NCI-H146 treated with DMSO at 0.1 percent for 48 hours (cell line): ENCODE data around the gene SPANXN5.
"Not testable (repeated sequence)": the region's sequence is repeated elsewhere in the genome, so short reads cannot be mapped to it uniquely, and the experiment has no call there.

Source experiments
- DNase-seq: peaks from one replicate; lab custom pipeline; 2025; ENCODE audit not compliant: unreplicated experiment; lab: John Stamatoyannopoulos, UW

Gene SPANXN5, protein sequence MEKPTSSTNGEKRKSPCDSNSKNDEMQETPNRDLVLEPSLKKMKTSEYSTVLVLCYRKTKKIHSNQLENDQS

DNA sequence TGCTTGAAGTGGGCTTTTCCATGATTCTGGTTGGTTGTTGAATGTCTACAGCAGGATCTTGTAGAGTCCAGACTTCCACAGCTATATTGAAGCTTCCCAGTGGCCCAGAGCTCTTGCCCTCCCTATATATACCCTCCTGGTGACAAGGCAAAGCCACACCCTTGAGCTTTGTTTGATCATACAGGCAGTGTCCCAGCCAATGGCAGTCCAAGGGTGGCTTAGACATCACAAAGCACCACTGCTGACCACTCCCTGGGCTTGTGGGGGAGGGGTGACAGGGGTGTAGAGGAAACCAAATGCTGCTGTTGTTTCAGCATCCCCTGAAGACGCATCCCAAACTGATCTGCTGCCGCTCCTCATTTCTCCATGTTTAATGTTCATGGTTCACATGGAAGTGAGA is at the start of gene SPANXN5:
SPANXN5 (minus strand) TSS at position 101 of the 400 bp plus-strand sequence; CDS start at position 22, 79 bp downstream.
- DNase-seq: not testable (repeated sequence)

DNA sequence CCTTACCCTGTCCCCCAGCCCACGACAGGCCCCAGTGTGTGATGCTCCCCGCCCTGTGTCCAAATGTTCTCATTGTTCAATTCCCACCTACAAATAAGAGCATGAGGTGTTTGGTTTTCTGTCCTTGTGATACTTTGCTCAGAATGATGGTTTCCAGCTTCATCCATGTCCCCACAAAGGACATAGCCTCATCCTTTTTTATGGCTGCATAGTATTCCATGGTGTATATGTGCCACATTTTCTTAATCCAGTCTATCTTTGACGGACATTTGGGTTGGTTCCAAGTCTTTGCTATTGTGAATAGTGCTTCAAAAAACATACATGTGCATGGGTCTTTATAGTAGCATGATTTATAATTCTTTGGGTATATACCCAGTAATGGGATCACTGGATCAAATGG is 46.4 kb upstream of the SPANXN5 start:
- DNase-seq: not testable (repeated sequence)

DNA sequence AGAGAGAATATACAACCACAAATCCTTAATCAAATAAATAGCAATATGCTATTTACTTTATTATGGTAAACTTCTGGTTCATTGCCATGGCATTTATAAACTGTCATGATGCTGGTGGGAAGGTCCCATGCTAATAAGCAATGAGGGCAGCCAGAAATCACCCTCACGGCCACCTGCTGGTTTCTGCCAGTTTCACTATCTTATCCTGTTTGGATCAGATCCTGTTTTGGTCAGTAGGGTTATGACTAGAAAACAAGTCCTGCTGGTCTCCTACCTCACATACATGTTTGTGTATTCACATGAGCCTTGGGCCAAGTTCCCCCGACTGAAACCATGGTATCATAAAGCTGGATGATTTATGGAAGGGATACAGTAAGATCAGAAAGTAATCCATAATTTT is 41.9 kb upstream of the SPANXN5 start:
- DNase-seq: no peak

DNA sequence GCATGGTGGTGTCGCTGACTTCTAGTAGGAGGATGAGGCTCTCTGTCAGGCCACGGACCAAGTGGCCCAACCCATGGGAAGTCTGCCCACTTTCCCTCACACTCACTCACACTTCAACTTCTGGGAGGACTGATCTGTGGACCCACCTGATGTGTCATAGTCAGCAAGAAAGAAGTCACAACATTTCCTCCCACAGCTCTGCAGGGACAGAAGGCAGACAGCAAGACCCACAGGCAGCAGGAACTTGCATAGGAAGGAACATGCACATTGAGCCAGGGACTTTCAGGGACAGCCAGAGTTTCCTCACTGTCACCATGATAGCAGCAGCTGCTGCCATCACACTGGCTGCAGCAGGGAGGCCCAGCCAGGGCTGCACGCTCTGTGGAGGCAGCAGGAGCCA is 33.3 kb upstream of the SPANXN5 start:
- no peak for DNase-seq

DNA sequence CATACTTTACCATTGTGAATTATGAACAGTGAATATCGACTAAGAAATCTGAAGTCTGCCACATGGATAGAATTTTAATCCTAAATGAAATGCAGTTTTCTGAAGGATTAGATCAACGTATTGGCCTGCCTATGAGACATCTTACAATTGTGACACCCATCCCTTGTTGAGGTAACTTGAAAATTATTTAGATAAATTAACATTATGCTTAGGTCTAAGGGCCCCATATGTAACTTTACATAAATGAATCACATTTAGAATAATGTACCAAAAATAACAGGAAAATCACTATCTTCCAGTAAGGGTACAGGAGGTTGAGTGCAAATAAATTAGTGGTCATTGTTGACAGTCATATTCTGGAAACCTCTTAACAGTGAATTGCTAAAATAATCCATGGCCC is 27.4 kb upstream of the SPANXN5 start:
- DNase-seq: no peak

DNA sequence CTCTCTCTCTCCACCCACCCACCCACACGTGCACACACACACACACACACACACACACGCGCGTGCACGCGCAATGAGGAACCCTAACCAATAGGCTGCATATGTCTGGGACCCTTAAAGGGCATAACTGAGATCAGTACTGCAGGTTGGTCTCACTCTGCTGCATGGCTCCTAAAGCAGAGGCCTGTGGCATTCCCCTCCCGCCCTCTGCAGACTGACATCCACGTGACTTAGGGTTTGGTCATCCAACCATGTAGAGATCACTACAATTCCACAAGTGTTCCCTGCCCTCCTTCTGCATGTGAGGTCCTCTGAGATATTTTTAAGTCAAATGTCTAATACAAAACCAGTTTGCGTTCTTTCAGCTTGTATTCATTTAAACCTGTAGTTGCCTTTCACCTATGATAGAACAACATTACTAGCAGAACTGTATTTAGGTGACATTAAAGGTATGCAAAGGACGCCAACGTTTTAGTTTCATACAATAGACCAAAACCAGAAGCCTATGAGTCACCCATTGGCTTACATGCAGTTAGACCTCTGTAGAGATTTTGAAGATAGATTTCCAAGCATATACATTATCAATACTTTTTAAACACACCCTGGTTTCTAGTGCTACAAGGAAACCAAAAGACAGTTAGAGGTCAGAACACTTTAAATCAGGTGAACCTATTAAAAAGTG is 24.0 kb upstream of the SPANXN5 start:
- no peak for DNase-seq

DNA sequence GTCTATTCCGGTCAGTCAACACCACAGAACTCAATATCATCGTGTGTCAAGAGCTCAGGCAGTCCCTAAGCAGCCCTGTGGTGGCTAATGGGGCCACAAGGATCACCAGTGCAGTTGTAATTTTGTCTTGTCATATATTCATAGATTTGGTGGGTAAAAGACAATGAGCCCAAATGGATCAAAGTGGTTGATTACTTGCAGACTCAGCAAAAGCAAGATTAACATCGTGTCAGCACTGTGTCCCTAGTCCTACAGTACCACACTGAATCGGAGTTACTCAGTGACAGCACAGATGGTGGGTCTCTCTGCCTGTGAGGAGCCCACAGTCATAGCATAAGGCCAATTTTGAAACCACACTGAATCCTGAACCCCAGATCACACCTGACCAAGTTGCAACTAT is 22.6 kb upstream of the SPANXN5 start:
- no peak for DNase-seq

DNA sequence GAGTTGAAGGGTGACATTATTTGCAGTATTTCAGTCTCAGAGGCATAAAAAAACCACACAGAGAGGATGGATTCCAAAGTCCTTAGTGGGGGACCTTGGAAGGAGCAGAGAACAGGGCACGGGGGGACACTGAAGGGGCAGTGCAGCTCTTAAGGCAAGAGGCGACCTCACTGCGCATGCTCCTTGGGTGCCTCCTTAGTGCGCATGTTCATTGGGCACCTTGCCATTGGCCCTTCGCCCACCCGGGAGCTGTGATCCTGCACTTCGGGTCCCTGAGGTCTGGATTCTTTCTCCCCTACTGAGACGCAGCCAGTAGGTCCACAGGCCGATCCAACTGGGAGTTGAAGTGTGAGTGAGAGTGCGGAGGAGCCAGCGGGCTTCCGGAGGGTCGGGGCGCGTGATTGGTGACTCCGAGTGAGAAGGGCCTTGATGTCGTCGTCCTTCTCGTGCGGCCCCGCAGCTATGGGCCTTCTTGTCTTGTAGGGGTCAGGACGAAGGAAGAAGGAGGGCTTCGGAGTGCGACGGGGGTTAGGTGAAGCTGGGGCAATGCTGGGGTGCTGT is 13.9 kb upstream of the SPANXN5 start, which contains the start of gene XAGE5:
XAGE5 (plus strand) TSS at position 223 of the 561 bp plus-strand sequence. CDS start 1,280 bp downstream, outside the sequence.
- DNase-seq: no peak

DNA sequence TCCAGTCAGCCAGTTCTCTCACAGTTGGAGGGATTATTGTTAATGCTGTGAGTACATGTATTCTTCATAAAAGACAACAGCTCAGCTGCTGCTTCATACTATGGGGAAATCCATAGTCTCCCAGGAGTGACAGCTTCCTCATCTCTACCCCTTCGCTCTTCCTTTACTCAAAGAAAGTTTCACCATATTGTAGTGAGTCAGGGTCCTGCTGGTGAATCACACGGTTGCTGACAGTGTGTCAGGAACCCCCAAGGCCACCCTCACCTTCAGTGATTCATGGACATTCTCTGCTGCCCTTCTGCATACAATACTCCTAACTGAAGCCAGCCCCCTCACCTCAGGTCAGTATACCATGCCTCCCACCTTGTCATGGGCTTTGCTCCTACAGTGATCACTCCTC is 7.6 kb upstream of the SPANXN5 start:
- DNase-seq: not testable (repeated sequence)

DNA sequence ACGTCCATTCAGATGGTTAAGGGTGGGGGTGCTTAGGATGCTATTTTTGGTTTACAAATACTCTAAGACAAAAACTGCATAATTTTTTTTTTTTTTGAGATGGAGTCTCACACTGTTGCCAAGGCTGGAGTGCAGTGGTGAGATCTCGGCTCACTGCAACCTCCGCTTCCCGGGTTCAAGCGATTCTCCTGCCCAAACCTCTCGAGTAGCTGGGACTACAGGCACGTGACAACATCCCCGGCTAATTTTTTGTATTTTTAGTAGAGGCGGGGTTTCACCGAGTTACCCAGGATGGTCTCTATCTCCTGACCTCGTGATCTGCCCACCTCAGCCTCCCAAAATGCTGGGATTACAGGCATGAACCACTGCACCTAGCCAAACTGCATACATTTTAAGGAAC is 23.7 kb downstream of the SPANXN5 start:
- not testable (repeated sequence) for DNase-seq

DNA sequence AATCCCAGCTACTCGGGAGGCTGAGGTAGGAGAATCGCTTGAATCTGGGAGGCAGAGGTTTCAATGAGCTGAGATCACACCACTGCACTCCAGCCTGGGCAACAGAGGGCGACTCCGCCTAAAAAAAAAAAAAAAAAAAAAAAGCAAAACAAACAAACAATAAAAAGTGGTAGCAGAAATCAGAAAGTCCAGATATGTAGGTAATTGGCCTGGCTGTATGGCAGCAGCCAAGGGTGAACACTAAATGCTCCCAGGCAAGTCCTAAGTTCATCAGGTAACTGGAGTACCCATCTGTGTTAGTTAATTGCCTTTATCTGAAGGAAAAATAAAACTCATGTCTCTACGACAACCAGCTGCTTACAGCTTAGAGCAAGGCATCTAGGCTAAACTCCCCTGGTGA is 31.2 kb downstream of the SPANXN5 start:
- not testable (repeated sequence) for DNase-seq

DNA sequence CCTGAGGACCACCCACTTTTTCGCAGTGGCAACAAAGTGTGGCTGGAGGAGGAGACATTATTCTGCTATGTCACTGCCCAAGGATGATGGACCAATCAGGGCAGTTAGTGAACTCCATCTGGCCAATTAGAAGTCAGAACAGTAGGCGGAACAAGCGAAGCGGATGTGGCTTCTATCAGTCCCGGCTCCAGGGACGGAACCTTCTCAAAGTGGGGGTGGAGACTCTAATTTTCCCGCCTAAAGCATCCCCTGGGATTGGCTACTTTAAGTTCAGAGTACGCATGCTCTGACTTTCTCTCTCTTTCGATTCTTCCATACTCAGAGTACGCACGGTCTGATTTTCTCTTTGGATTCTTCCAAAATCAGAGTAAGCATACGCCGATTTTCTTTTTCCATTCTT is 46.3 kb downstream of the SPANXN5 start, which contains the start of gene SSX2B:
SSX2B (plus strand) TSS at position 301 of the 400 bp plus-strand sequence. CDS start 1,429 bp downstream, outside the sequence.
- DNase-seq: not testable (repeated sequence)
